ENCODE data around the gene OSBPL6. TPM values are rescaled to one million over a fixed set of nuclear protein-coding genes. Genes with fewer than 3 reads are reported as not detected.

Gene OSBPL6
- 1.1 and 1.2 TPM in 2 replicates for polyA plus RNA-seq (2013)

DNA sequence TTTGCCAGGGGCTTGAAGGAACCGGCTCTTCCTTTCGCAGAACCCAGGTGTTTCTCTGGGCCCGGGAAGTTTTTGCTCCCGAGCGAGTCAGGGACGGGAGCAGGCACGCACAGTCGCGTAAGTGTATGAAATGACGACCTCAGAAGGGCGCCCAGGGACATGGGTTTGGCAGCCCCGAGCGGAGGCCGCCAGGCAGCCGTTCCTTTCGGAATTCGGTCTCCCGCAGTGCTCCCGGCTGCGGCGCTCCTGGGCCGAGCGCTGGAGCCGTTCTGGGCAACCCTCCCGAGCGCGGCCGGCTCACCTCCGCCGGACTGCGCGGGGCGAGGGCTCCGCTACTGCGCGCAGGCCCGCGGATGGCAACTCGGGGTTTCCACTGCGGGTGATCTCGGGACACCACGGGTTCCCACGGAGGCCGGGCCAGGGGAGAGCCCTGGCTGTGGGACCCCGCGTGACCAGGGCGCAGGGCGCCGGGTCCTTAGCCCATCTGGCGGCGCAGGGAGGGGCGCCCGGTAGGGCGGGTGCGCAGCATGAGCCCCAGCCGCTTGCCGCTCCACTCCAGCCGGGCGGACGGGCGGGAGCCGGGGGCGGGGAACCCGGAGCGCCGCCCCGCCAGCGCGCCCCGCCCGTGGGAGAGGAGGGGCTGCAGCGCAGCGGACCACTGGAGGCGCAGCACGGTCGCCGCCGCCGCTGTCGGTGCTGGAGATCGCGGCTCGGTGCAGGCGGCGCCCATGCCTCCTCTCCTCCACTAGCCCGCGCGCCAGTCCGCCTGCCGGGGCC lies at the start of gene OSBPL6:
TSS of gene OSBPL6 (plus strand) at position 690 of the 777 bp plus-strand sequence. CDS start 111,673 bp downstream, outside the sequence.
- Histone ChIP-seq H3K4me1 (ENCODE audit: control insufficient read depth in 1 of 2, insufficient read depth in 2 of 2, low read length in 2 of 2) (peaks cover 2 to 3% of the 10 kb centered on the region in 2 experiments), H4K91ac (ENCODE audit: low read depth, low read length) (no peak within 1 kb of the TSS), H3K23ac (ENCODE audit: low read length) (no peak within 1 kb of the TSS), H3K4me2 (ENCODE audit: low read length) (peak within 1 kb of the TSS; percentile 90), H3K79me1 (ENCODE audit: low read length) (no peaks in the 10 kb centered on the region), H3K27ac (ENCODE audit: low read depth, low read length) (no peak within 1 kb of the TSS), H3K14ac (ENCODE audit: low read length) (peak within 1 kb of the TSS; percentile 42), H3K18ac (ENCODE audit: low read length) (peak within 1 kb of the TSS; percentile 30), H2AK5ac (ENCODE audit: low read length) (no peak within 1 kb of the TSS), H3K4me3 (ENCODE audit: low read depth, low read length) (peak within 1 kb of the TSS; percentile 95), H2BK120ac (ENCODE audit: insufficient read depth, low read length, poor library complexity) (peak within 1 kb of the TSS; percentile 18), H3K27me3 (ENCODE audit: insufficient read depth, low read length) (peaks cover 8% of the 10 kb centered on the region), H3K9me3 (ENCODE audit: insufficient read depth, low read depth, low read length) (no peaks in the 10 kb centered on the region), H3K36me3 (ENCODE audit: control insufficient read depth in 1 of 2, insufficient read depth in 2 of 2, low read length in 2 of 2) (no peaks in the 10 kb centered on the region), H2BK12ac (ENCODE audit: low read length) (no peak within 1 kb of the TSS), H4K12ac (ENCODE audit: low read depth, low read length) (peak within 1 kb of the TSS; percentile 22), H3K4ac (ENCODE audit: low read depth, low read length) (peak within 1 kb of the TSS; percentile 24), H2BK5ac (ENCODE audit: low read depth, low read length, poor library complexity) (no peak within 1 kb of the TSS), H3K9ac (ENCODE audit: low read length) (peak within 1 kb of the TSS; percentile 79), H4K8ac (ENCODE audit: low read depth, low read length) (peak within 1 kb of the TSS; percentile 50), H3K79me2 (ENCODE audit: control insufficient read depth, insufficient read depth, low read length, poor library complexity) (peaks cover 3% of the 10 kb centered on the region), H2AFZ (ENCODE audit: insufficient read depth, low read length, poor library complexity) (peak within 1 kb of the TSS; percentile 66)
- peak; percentile 65 to 75 for DNase-seq
- no CpG with 5 or more reads among the region's 90 CpGs for WGBS (ENCODE audit: extremely low coverage, insufficient coverage, insufficient read length)

DNA sequence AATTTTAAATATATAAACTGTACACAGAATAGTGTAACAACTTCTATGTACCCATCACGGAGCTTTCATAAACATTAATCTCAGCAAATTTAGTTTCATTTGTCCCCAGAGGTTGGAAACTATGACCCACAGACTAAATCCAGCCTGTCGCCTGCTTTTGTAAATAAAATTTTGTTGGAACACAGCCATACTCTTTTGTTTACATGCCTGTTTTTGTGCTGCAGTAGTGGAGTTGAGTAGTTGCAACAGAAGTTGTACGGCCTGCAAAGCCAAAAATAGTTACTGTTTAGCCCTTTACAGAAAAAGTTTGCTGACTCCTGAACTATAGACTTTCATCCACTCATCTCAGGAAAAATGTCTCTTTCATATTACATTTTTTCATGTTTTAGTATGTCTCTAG lies 42.3 kb upstream of the OSBPL6 start:
- no peak overlapping the region for H3K14ac ChIP-seq (ENCODE audit: low read length)
- no peak overlapping the region for H2BK5ac ChIP-seq (ENCODE audit: low read depth, low read length, poor library complexity)
- no peak overlapping the region for H3K9ac ChIP-seq (ENCODE audit: low read length)
- H3K79me1 ChIP-seq (ENCODE audit: low read length): no peaks in the 10 kb centered on the region
- H2BK120ac ChIP-seq (ENCODE audit: insufficient read depth, low read length, poor library complexity): no peak overlapping the region
- DNase-seq: no peak
- H3K27ac ChIP-seq (ENCODE audit: low read depth, low read length): no peak overlapping the region
- H2BK12ac ChIP-seq (ENCODE audit: low read length): no peak overlapping the region
- no peak overlapping the region for H4K8ac ChIP-seq (ENCODE audit: low read depth, low read length)
- no peak overlapping the region for H4K91ac ChIP-seq (ENCODE audit: low read depth, low read length)
- H2AFZ ChIP-seq (ENCODE audit: insufficient read depth, low read length, poor library complexity): no peak overlapping the region
- no peaks in the 10 kb centered on the region for H3K27me3 ChIP-seq (ENCODE audit: insufficient read depth, low read length)
- H3K4ac ChIP-seq (ENCODE audit: low read depth, low read length): no peak overlapping the region
- no peak overlapping the region for H3K4me3 ChIP-seq (ENCODE audit: low read depth, low read length)
- H3K9me3 ChIP-seq (ENCODE audit: insufficient read depth, low read depth, low read length): no peaks in the 10 kb centered on the region
- H3K79me2 ChIP-seq (ENCODE audit: control insufficient read depth, insufficient read depth, low read length, poor library complexity): no peaks in the 10 kb centered on the region
- H3K18ac ChIP-seq (ENCODE audit: low read length): no peak overlapping the region
- no peak overlapping the region for H2AK5ac ChIP-seq (ENCODE audit: low read length)
- H4K12ac ChIP-seq (ENCODE audit: low read depth, low read length): no peak overlapping the region
- no peak overlapping the region for H3K4me2 ChIP-seq (ENCODE audit: low read length)
- H3K23ac ChIP-seq (ENCODE audit: low read length): no peak overlapping the region
- no peaks in the 10 kb centered on the region for H3K4me1 ChIP-seq (ENCODE audit: control insufficient read depth in 1 of 2, insufficient read depth in 2 of 2, low read length in 2 of 2)
- no peaks in the 10 kb centered on the region for H3K36me3 ChIP-seq (ENCODE audit: control insufficient read depth in 1 of 2, insufficient read depth in 2 of 2, low read length in 2 of 2)
- WGBS (ENCODE audit: extremely low coverage, insufficient coverage, insufficient read length): no CpG with 5 or more reads among the region's 3 CpGs

DNA sequence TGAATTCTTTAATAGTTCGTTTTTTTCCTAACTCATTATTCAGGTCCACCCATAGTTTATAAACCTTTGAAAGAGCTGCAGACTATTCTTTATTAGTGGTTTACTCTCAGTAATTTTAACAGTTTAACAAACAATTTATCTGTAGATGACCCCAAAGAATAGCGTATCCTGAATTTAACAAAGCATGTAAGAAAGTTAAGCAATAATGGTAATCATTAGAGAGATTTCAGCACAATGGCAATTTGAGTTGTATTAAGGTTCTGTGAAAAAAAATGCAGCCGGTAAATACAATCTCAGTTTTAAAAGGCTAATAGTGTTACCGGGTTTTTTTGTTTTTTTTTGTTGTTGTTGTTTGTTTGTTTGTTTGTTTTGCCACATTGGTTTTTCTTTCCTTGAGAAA lies 41.8 kb upstream of the OSBPL6 start:
- H3K27ac ChIP-seq (ENCODE audit: low read depth, low read length): no peak overlapping the region
- no peaks in the 10 kb centered on the region for H3K27me3 ChIP-seq (ENCODE audit: insufficient read depth, low read length)
- no peak overlapping the region for H2BK12ac ChIP-seq (ENCODE audit: low read length)
- WGBS (ENCODE audit: extremely low coverage, insufficient coverage, insufficient read length): no CpG with 5 or more reads among the region's 4 CpGs
- no peak overlapping the region for H3K14ac ChIP-seq (ENCODE audit: low read length)
- no peak overlapping the region for H3K9ac ChIP-seq (ENCODE audit: low read length)
- no peaks in the 10 kb centered on the region for H3K79me2 ChIP-seq (ENCODE audit: control insufficient read depth, insufficient read depth, low read length, poor library complexity)
- no peak overlapping the region for H3K4me2 ChIP-seq (ENCODE audit: low read length)
- no peak overlapping the region for H2AK5ac ChIP-seq (ENCODE audit: low read length)
- no peak overlapping the region for H4K12ac ChIP-seq (ENCODE audit: low read depth, low read length)
- no peak overlapping the region for H3K18ac ChIP-seq (ENCODE audit: low read length)
- no peaks in the 10 kb centered on the region for H3K9me3 ChIP-seq (ENCODE audit: insufficient read depth, low read depth, low read length)
- no peaks in the 10 kb centered on the region for H3K4me1 ChIP-seq (ENCODE audit: control insufficient read depth in 1 of 2, insufficient read depth in 2 of 2, low read length in 2 of 2)
- H3K4me3 ChIP-seq (ENCODE audit: low read depth, low read length): no peak overlapping the region
- H3K4ac ChIP-seq (ENCODE audit: low read depth, low read length): no peak overlapping the region
- no peak overlapping the region for H4K91ac ChIP-seq (ENCODE audit: low read depth, low read length)
- no peaks in the 10 kb centered on the region for H3K79me1 ChIP-seq (ENCODE audit: low read length)
- H2AFZ ChIP-seq (ENCODE audit: insufficient read depth, low read length, poor library complexity): no peak overlapping the region
- H3K36me3 ChIP-seq (ENCODE audit: control insufficient read depth in 1 of 2, insufficient read depth in 2 of 2, low read length in 2 of 2): no peaks in the 10 kb centered on the region
- no peak overlapping the region for H2BK120ac ChIP-seq (ENCODE audit: insufficient read depth, low read length, poor library complexity)
- H3K23ac ChIP-seq (ENCODE audit: low read length): no peak overlapping the region
- no peak for DNase-seq
- H4K8ac ChIP-seq (ENCODE audit: low read depth, low read length): no peak overlapping the region
- no peak overlapping the region for H2BK5ac ChIP-seq (ENCODE audit: low read depth, low read length, poor library complexity)

DNA sequence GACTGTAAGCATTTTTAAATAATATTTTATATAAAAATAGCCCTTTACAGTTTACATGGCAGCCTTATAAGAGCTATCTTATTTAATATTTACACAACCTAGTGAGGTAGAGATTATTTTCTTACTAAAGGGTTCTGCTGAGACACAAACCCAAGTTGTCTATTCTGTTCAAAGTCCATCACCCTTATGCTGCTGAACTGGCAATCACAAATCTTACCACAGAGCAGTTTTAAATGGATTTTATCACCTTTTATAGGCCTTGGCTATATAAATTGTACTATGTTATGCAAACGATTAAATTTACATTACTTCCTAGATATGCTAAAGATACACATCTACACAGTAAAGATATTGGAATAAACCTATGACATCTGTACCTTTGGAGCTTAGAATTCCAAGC lies 41.3 kb upstream of the OSBPL6 start:
- no peak for DNase-seq
- H3K79me2 ChIP-seq (ENCODE audit: control insufficient read depth, insufficient read depth, low read length, poor library complexity): no peaks in the 10 kb centered on the region
- no peaks in the 10 kb centered on the region for H3K27me3 ChIP-seq (ENCODE audit: insufficient read depth, low read length)
- H3K4ac ChIP-seq (ENCODE audit: low read depth, low read length): no peak overlapping the region
- H3K4me3 ChIP-seq (ENCODE audit: low read depth, low read length): no peak overlapping the region
- H3K4me1 ChIP-seq (ENCODE audit: control insufficient read depth in 1 of 2, insufficient read depth in 2 of 2, low read length in 2 of 2): no peaks in the 10 kb centered on the region
- H3K14ac ChIP-seq (ENCODE audit: low read length): no peak overlapping the region
- H3K79me1 ChIP-seq (ENCODE audit: low read length): no peaks in the 10 kb centered on the region
- no peaks in the 10 kb centered on the region for H3K9me3 ChIP-seq (ENCODE audit: insufficient read depth, low read depth, low read length)
- WGBS (ENCODE audit: extremely low coverage, insufficient coverage, insufficient read length): no CpG with 5 or more reads among the region's 1 CpG
- no peak overlapping the region for H4K91ac ChIP-seq (ENCODE audit: low read depth, low read length)
- no peak overlapping the region for H2AFZ ChIP-seq (ENCODE audit: insufficient read depth, low read length, poor library complexity)
- H4K8ac ChIP-seq (ENCODE audit: low read depth, low read length): no peak overlapping the region
- no peak overlapping the region for H2BK12ac ChIP-seq (ENCODE audit: low read length)
- no peak overlapping the region for H2AK5ac ChIP-seq (ENCODE audit: low read length)
- no peak overlapping the region for H3K9ac ChIP-seq (ENCODE audit: low read length)
- no peak overlapping the region for H2BK5ac ChIP-seq (ENCODE audit: low read depth, low read length, poor library complexity)
- H3K4me2 ChIP-seq (ENCODE audit: low read length): no peak overlapping the region
- H3K27ac ChIP-seq (ENCODE audit: low read depth, low read length): no peak overlapping the region
- H3K18ac ChIP-seq (ENCODE audit: low read length): no peak overlapping the region
- H3K23ac ChIP-seq (ENCODE audit: low read length): no peak overlapping the region
- H2BK120ac ChIP-seq (ENCODE audit: insufficient read depth, low read length, poor library complexity): no peak overlapping the region
- H4K12ac ChIP-seq (ENCODE audit: low read depth, low read length): no peak overlapping the region
- no peaks in the 10 kb centered on the region for H3K36me3 ChIP-seq (ENCODE audit: control insufficient read depth in 1 of 2, insufficient read depth in 2 of 2, low read length in 2 of 2)

All from trophoblast cell (in vitro differentiated cells and primary cell).